Measurements from ENCODE around the gene LAMC2.

Gene LAMC2

DNA sequence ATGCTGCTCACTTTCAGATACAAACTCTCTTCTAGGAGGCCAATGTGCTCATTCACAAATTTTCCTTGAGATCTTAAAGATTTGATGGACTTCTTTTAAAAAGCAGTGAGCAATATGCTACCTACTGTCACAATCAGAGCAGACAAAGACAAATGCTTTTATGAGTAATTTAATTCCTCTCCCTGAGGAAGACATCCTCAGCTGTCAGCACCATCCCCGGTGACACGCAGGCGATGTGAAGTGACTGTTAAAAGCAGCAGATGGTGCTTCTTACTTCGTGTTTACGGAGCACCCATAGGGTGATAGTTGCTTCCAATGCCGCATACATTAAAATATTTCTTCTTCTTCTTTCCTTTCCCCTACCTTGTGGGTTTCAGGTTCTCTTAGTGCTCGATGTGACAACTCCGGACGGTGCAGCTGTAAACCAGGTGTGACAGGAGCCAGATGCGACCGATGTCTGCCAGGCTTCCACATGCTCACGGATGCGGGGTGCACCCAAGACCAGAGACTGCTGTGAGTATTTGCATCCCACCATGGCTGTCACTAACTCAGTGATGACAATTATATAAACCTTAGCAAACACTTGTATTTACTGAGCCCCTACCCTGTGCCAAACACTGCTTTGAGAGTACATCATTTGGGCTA is 29.1 kb downstream of the LAMC2 start:
- no peaks in the 10 kb centered on the region for H3K27me3 ChIP-seq (ENCODE audit: insufficient read depth, low read depth, severe bottlenecking)
- TF ChIP-seq, protein P1, sequence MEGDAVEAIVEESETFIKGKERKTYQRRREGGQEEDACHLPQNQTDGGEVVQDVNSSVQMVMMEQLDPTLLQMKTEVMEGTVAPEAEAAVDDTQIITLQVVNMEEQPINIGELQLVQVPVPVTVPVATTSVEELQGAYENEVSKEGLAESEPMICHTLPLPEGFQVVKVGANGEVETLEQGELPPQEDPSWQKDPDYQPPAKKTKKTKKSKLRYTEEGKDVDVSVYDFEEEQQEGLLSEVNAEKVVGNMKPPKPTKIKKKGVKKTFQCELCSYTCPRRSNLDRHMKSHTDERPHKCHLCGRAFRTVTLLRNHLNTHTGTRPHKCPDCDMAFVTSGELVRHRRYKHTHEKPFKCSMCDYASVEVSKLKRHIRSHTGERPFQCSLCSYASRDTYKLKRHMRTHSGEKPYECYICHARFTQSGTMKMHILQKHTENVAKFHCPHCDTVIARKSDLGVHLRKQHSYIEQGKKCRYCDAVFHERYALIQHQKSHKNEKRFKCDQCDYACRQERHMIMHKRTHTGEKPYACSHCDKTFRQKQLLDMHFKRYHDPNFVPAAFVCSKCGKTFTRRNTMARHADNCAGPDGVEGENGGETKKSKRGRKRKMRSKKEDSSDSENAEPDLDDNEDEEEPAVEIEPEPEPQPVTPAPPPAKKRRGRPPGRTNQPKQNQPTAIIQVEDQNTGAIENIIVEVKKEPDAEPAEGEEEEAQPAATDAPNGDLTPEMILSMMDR (IDR thresholded peaks at IDR 0.05; ENCODE audit: low read depth, low read length), result no peak
- DNase-seq, result no peak
- no peaks in the 10 kb centered on the region for H3K9me3 ChIP-seq (ENCODE audit: severe bottlenecking)
- H3K4me3 ChIP-seq (ENCODE audit: low read depth, low read length), result no peak overlapping the region
- H3K36me3 ChIP-seq, result no peaks in the 10 kb centered on the region
- no peak overlapping the region for H3K27ac ChIP-seq

DNA sequence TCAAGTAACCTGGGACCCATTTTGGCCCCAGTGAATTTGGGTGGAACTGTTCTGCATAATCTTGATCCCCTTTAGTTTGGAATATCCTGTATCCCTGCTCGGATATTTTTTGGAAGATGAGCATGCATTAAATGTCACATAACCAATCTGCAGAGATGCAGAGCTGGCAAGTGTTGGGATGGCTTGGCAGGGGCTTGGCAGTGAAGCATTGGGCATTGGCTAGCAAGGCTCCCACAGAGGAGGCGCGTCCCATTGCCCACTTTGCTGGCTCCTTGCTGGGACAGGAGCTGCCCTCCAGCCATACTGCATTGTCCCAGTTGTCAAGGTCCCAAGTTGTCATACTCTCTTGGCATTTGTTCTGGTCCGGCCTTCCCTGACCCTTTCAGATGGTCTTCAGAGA is 29.9 kb downstream of the LAMC2 start:
- no peak overlapping the region for H3K4me3 ChIP-seq (ENCODE audit: low read depth, low read length)
- no peak overlapping the region for H3K27ac ChIP-seq
- H3K27me3 ChIP-seq (ENCODE audit: insufficient read depth, low read depth, severe bottlenecking), result no peaks in the 10 kb centered on the region
- H3K9me3 ChIP-seq (ENCODE audit: severe bottlenecking), result no peaks in the 10 kb centered on the region
- TF ChIP-seq, protein P1 (IDR thresholded peaks at IDR 0.05; ENCODE audit: low read depth, low read length), result no peak
- DNase-seq, result no peak
- no peaks in the 10 kb centered on the region for H3K36me3 ChIP-seq

DNA sequence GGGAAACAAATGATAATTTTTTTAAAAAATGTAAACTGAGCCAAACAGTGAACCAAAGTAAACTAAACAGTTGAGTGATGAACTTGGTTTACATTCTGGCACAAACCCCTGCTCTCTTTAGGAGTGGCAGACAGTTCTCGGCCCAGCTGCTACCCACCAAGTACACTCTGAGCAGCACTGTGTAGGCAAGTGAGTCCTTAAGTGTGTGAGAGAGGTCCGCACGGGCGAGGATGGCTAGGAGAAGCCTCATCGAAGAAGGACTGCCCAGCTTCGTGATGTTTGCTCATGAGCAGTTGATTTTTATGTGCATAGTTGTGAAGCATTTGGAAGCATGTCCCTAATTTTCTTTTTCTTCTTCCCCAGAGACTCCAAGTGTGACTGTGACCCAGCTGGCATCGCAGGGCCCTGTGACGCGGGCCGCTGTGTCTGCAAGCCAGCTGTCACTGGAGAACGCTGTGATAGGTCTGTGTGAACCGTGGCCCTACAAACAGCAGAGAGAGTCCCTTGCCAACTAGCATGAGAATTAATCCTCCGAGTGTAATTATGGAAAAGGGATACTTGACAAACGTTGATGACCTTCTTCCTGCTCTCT is 32.1 kb downstream of the LAMC2 start:
- peak; percentile 10 for DNase-seq
- TF ChIP-seq, protein P1 (IDR thresholded peaks at IDR 0.05; ENCODE audit: low read depth, low read length), result no peak
- Histone ChIP-seq H3K36me3 (no peaks in the 10 kb centered on the region), H3K27me3 (ENCODE audit: insufficient read depth, low read depth, severe bottlenecking) (no peaks in the 10 kb centered on the region), H3K9me3 (ENCODE audit: severe bottlenecking) (no peaks in the 10 kb centered on the region), H3K27ac (0 out of 2 replicates have a peak overlapping the region, but pooled peaks have one; percentile 24), H3K4me3 (ENCODE audit: low read depth, low read length) (no peak overlapping the region)

DNA sequence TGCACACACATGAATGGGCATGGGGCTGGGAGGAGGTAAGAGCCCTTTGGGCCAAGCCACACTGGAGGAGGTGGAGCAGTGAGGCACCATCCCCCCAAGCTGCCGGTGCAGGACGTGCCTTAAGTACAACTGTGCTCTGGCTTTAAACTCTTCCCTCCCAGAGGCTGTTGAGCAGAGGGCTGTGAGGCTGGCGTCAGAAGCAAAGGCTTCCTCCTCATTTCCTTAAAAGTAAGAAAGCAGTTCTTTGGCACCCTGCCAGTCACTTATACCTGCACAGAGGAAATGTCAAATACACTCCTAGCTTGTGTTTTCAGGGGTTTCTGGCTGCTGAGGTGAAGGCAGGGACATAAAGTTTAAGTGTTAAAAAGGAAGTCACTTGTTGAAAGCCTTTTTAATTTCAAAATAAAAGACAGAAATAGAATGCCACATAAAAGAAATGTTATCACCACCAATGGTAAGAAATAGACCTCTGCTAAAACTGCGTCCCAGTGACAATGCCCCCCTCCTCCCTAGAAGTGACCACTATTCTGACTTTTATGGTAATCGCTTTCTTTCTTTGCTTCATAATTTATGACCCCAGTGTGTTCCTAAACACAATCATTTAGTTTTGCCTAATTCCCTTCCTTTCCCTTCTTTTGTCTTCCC is 33.0 kb downstream of the LAMC2 start:
- Histone ChIP-seq H3K4me3 (ENCODE audit: low read depth, low read length) (no peak overlapping the region), H3K36me3 (no peaks in the 10 kb centered on the region), H3K27ac (peak overlapping the region; percentile 24), H3K27me3 (ENCODE audit: insufficient read depth, low read depth, severe bottlenecking) (no peaks in the 10 kb centered on the region), H3K9me3 (ENCODE audit: severe bottlenecking) (no peaks in the 10 kb centered on the region)
- peak; percentile 18 for DNase-seq
- TF ChIP-seq, protein P1 (IDR thresholded peaks at IDR 0.05; ENCODE audit: low read depth, low read length), result no peak

DNA sequence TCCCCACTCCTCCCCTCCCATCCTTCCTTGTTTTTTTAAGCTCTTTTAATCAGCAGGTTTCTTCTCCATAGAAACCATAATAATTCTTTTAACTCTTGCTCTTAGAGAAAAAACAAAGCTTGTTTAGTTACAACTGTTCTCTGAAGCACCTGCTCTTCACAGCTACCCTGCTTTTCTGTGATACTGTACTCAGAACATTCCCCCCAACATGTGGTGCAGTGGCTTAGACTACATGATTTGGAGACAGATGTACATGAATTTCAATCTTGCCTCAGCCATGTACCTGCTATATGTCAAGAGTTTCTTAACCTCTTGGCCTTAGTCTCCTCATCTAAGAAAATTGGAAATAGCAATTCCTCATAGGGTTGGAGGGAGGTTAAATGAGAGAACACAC is 33.5 kb downstream of the LAMC2 start:
- TF ChIP-seq, protein P1 (IDR thresholded peaks at IDR 0.05; ENCODE audit: low read depth, low read length), result no peak
- DNase-seq, result no peak
- Histone ChIP-seq H3K27ac (no peak overlapping the region), H3K4me3 (ENCODE audit: low read depth, low read length) (no peak overlapping the region), H3K9me3 (ENCODE audit: severe bottlenecking) (no peaks in the 10 kb centered on the region), H3K36me3 (no peaks in the 10 kb centered on the region), H3K27me3 (ENCODE audit: insufficient read depth, low read depth, severe bottlenecking) (no peaks in the 10 kb centered on the region)

Data from WERI-Rb-1 (cell line).